Peyer's patch (tissue), 4 donors: ENCODE data around the gene MICA.

ENCODE experiments used
- CTCF ChIP-seq, 6 experiments: fragments of 450-650 bp in 4 of 6; fragments of 200-600 bp in 2 of 6; sonication (generic) in 1 of 6; IDR thresholded peaks; one replicate each; pipeline ENCODE4 v1.5.1; 2017 to 2019; ENCODE audit warnings: antibody characterized with exemption in 6 of 6, mild to moderate bottlenecking in 3 of 6, moderate library complexity in 1 of 6
- POLR2A ChIP-seq, 2 donors: fragments of 450-650 bp; IDR thresholded peaks; one replicate each; pipeline ENCODE4 v1.5.1; 2017; ENCODE audit warnings: antibody characterized with exemption in 2 of 2, mild to moderate bottlenecking in 2 of 2, moderate library complexity in 2 of 2

GRCh38 chr6:31396422-31397152 lies 6.8 kb upstream of the MICA start:
- TF ChIP-seq CTCF (IDR thresholded peaks at IDR 0.05) = peak; percentile 74 to 93 (median 86)
- TF ChIP-seq POLR2A (IDR thresholded peaks at IDR 0.05) = peak in 1 of 2 donors; percentile 7
